A673 (cell line): ENCODE data around the gene MRPL37. TPM values are rescaled to one million over a fixed set of nuclear protein-coding genes. Genes with fewer than 3 reads are reported as not detected.

Experiments used
- BruUV-seq: library from RNA; stranded (reverse); fragments of 400-500 nt; replicated peaks from 2 replicates; lab custom pipeline; 2021; lab: Mats Ljungman, UMichigan
- CTCF ChIA-PET: fragments of 300-600 bp; sonication (Branson Sonifier 250); formaldehyde crosslinking; loops from one replicate; lab custom pipeline; 2022; ENCODE audit warnings: antibody characterized with exemption; lab: Charles Lee
- POLR2A ChIA-PET: fragments of 300-600 bp; sonication (Branson Sonifier 250); formaldehyde crosslinking; loops from one replicate; lab custom pipeline; 2022; ENCODE audit warnings: antibody characterized with exemption; ENCODE audit not compliant: low non-redundant PET; lab: Charles Lee
- DNase-seq: peaks from one replicate; pipeline ENCODE4 v3.0.0-alpha.2; 2015; ENCODE audit warnings: low spot score
- H3K27ac ChIP-seq: fragments of 200-600 bp; sonication (generic); 2 replicates; pipeline ENCODE4 v1.5.1; 2016; ENCODE audit warnings: mixed run types, low read depth, mild to moderate bottlenecking, mixed read lengths, antibody characterized with exemption, low read length; ENCODE audit not compliant: poor library complexity, severe bottlenecking
- H3K27me3 ChIP-seq: fragments of 200-600 bp; sonication (generic); replicated peaks from 2 replicates; pipeline ENCODE4 v1.6.1; 2017; ENCODE audit warnings: mixed run types, low read depth, mild to moderate bottlenecking, mixed read lengths, antibody characterized with exemption, low read length; ENCODE audit not compliant: insufficient read depth, poor library complexity
- H3K36me3 ChIP-seq: fragments of 200-600 bp; sonication (generic); 2 replicates; pipeline ENCODE4 v1.6.1; 2016; ENCODE audit warnings: mixed run types, mild to moderate bottlenecking, mixed read lengths, antibody characterized with exemption, low read length; ENCODE audit not compliant: insufficient read depth, poor library complexity, severe bottlenecking
- H3K4me1 ChIP-seq: fragments of 200-600 bp; sonication (generic); 2 replicates; pipeline ENCODE4 v1.6.1; 2017; ENCODE audit warnings: mixed run types, mild to moderate bottlenecking, mixed read lengths, antibody characterized with exemption, low read length; ENCODE audit not compliant: insufficient read depth, poor library complexity, severe bottlenecking
- H3K4me3 ChIP-seq: fragments of 200-600 bp; sonication (generic); 2 replicates; pipeline ENCODE4 v1.5.1; 2016; ENCODE audit warnings: low read depth, mixed run types, mild to moderate bottlenecking, mixed read lengths, low read length; ENCODE audit not compliant: poor library complexity, severe bottlenecking
- H3K9me3 ChIP-seq: fragments of 200-600 bp; sonication (generic); 2 replicates; pipeline ENCODE4 v1.6.1; 2016; ENCODE audit warnings: mixed run types, low read depth, mild to moderate bottlenecking, mixed read lengths, antibody characterized with exemption, low read length; ENCODE audit not compliant: poor library complexity, severe bottlenecking
- EZH2 ChIP-seq: fragments of 200-600 bp; sonication (generic); IDR thresholded peaks from 2 replicates; pipeline ENCODE4 v1.6.1; 2017; ENCODE audit warnings: borderline replicate concordance, low read depth, mild to moderate bottlenecking, mixed read lengths, antibody characterized with exemption, low read length; ENCODE audit not compliant: poor library complexity, severe bottlenecking
- intact Hi-C: fragments of 100-400 bp; cut with micrococcal nuclease; formaldehyde crosslinking; loops from one replicate; pipeline ENCODE4 v1.10.0; 2022; ENCODE audit not compliant: unreplicated experiment
- total RNA-seq: library from RNA; stranded (reverse); gene quantifications from 2 replicates; pipeline ENCODE4 v1.2.3, GENCODE V29; 2021
- TF ChIP-seq, protein P1 (sequence below): fragments of 300-800, 200-600 bp; sonication (generic); conservative IDR thresholded peaks from 2 replicates; pipeline ENCODE4 v1.5.1; 2017; ENCODE audit warnings: low read depth, mild to moderate bottlenecking, antibody characterized with exemption, low read length, moderate library complexity, mixed read lengths

The MRPL37 gene
- total RNA-seq, 1 experiment from 2014 or later, result 90.3 TPM

- no peaks in the 10 kb centered on the region for H3K4me1 ChIP-seq
- POLR2A ChIA-PET, result no interaction called here
- no TSS peak for BruUV-seq
Observed at GRCh38 chr1:54222711-54223110, 22.7 kb downstream of the MRPL37 start.

DNA sequence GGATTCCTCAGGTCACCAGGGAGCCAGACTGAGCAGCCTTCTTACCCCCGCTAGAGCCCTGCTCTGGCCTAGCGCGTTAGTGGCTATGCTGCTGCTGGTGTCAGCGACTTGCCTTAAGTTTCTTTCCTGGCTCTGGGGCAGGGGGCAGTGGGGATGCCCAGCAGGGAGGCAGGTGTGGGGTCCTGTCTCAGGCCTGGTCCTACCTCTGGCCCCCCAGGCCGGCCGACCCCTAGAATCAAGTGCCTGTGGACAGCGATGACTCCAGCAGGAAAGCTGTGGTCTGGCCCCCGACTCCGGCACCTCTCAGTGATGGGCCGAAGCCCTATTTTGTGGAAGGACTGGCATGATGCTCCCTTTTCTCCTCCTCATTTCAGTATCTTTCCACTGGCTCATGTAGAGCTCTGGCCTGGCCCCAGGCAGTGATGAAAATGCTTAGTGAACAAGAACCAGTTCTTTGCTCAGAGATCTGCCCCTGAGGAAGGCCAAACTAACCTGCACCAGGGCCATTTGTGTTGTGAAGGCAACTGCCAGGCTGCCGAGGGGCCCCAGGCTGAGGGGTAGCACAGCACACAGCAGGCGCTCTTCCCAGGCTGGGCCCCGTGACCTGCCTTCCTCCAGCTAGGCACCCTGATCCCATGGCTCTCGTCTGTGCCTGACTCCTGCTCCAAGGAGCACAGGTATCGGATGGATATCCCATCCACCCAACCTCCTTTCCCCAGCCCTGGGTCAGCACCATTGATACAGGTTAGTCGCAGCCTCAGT lies 23.7 kb downstream of the MRPL37 start:
- no peak overlapping the region for H3K4me3 ChIP-seq
- no peak overlapping the region for H3K27ac ChIP-seq
- no peaks in the 10 kb centered on the region for H3K4me1 ChIP-seq
- no peaks in the 10 kb centered on the region for H3K9me3 ChIP-seq
- CTCF ChIA-PET, result no interaction called here
- POLR2A ChIA-PET, result interaction anchor here (0.6 kb wide), 1 partner anchor 24 kb away, joined by 3 read pairs; the partner anchor contains the start of genes CYB5RL and MRPL37
- no peak for TF ChIP-seq EZH2
- TF ChIP-seq, protein P1, sequence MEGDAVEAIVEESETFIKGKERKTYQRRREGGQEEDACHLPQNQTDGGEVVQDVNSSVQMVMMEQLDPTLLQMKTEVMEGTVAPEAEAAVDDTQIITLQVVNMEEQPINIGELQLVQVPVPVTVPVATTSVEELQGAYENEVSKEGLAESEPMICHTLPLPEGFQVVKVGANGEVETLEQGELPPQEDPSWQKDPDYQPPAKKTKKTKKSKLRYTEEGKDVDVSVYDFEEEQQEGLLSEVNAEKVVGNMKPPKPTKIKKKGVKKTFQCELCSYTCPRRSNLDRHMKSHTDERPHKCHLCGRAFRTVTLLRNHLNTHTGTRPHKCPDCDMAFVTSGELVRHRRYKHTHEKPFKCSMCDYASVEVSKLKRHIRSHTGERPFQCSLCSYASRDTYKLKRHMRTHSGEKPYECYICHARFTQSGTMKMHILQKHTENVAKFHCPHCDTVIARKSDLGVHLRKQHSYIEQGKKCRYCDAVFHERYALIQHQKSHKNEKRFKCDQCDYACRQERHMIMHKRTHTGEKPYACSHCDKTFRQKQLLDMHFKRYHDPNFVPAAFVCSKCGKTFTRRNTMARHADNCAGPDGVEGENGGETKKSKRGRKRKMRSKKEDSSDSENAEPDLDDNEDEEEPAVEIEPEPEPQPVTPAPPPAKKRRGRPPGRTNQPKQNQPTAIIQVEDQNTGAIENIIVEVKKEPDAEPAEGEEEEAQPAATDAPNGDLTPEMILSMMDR, result no peak
- H3K36me3 ChIP-seq, result peaks cover under 1% of the 10 kb centered on the region
- no peaks in the 10 kb centered on the region for H3K27me3 ChIP-seq
- no TSS peak for BruUV-seq
- no peak for DNase-seq
- intact Hi-C loops, result no loop called here

More at GRCh38 chr1:54222711-54223110, 22.7 kb downstream of the MRPL37 start:
- intact Hi-C loops, result no loop called here
- TF ChIP-seq, protein P1, result no peak
- no peak for TF ChIP-seq EZH2
- CTCF ChIA-PET, result no interaction called here
- H3K4me3 ChIP-seq, result no peak overlapping the region
- H3K9me3 ChIP-seq, result no peaks in the 10 kb centered on the region
- H3K27me3 ChIP-seq, result no peaks in the 10 kb centered on the region
- peaks cover 6% of the 10 kb centered on the region for H3K36me3 ChIP-seq
- H3K27ac ChIP-seq, result no peak overlapping the region
- no peak for DNase-seq

DNA sequence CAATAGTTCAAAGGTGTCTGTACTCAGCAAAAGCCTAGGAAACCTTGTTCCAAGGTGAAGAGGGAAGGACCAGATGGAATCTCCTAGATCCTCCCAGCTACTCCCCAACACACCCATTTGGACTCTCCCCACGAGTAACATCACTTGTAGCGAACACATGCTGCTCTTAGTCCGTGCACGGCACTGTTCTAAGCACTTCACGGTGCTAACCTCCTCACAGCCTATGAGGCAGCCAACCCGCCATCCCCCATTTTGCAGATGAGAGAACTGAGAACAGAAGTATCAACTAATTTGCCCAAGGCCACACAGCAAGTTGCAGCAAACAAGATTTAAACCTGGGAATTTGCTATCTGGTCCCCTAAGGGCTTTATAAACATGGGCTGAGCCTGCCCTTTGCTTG lies 24.3 kb downstream of the MRPL37 start:
- ChIA-PET POLR2A (interaction anchor here (0.6 kb wide), 1 partner anchor 24 kb away, joined by 3 read pairs; the partner anchor contains the start of genes CYB5RL and MRPL37), CTCF (no interaction called here)
- TF ChIP-seq, protein P1, result no peak
- no peak for TF ChIP-seq EZH2
- no peaks in the 10 kb centered on the region for H3K9me3 ChIP-seq
- H3K27ac ChIP-seq, result no peak overlapping the region
- no TSS peak for BruUV-seq
- H3K4me3 ChIP-seq, result no peak overlapping the region
- DNase-seq, result no peak
- intact Hi-C loops, result no loop called here
- H3K27me3 ChIP-seq, result no peaks in the 10 kb centered on the region
- H3K4me1 ChIP-seq, result no peaks in the 10 kb centered on the region
- H3K36me3 ChIP-seq, result no peaks in the 10 kb centered on the region
